ENCODE data around the gene JMJD8. TPM values are rescaled to one million over a fixed set of nuclear protein-coding genes. Genes with fewer than 3 reads are reported as not detected.
A peak's percentile ranks its signal among the peaks of the same experiment; 100 is the strongest.
"Not testable (repeated sequence)": the region's sequence is repeated elsewhere in the genome, so short reads cannot be mapped to it uniquely, and the experiment has no call there.

Gene JMJD8
- total and polyA plus RNA-seq, 8 donors: 41.7 to 72.6 (median 45.5) TPM

DNA sequence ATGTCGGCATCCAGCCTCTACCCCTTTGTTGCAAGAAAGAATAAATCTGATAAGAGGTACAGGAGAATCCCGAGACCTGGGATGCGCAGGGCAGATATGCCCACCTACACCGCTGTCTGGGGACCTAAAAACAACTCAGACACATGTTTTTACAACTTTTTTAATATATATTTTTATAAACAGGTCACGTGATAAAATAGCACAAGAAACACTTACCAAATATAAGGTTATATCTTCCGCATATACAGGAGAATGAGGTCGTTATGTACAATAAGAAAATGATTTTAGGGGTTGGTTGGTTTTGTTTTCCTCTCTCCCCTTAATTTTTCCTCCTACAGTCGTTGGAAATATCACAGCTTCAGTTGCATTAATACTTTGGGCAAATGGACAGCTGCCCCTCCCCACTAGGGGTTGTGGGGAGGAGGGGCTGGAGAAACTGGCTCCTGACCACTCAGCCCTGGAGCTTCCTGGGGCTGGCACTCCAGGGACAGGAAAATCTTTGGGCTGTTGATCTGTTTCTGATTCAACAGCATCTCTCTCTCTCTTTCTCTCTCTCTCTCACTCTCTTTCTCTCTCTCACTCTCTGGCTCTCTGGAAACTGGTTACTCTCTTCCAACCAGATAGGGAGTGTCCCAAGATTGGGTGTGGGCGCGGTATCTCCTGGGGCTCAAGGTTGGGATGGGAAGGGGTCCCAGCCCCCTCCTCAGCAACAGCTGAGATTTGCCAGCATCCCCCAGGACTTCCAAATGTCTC lies 8.4 kb upstream of the JMJD8 start:
- TF ChIP-seq CTCF (IDR thresholded peaks at IDR 0.05): no peak
- Histone ChIP-seq H3K27me3 (peaks cover 44 to 66% of the 10 kb centered on the region in 2 donors), H3K36me3 (peaks cover 0 to 4% of the 10 kb centered on the region in 2 donors), H3K9me3 (no peaks in the 10 kb centered on the region), H3K27ac (no peak overlapping the region), H3K4me1 (peaks cover 20 to 44% of the 10 kb centered on the region in 2 donors), H3K4me3 (no peak overlapping the region)
- intact Hi-C loops (cut with DNase I): no loop called here
- DNase-seq: no peak
- no peak for ATAC-seq

DNA sequence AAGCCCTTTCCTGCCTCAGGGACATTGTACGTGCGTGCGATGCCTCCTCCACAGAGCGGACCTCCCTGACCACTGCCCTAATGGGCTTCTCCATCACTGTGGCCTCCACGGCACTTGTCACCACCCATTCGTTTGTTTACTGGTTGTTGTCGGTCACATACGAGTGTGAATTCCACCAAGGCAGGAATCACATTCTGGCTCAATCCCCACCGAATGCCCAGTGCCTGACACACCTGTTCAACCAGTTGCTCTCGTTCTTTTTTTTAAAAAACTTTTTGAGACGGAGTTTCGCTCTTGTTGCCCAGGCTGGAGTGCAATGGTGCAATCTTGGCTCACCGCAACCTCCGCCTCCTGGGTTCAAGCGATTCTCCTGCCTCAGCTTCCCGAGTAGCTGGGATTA lies 7.1 kb upstream of the JMJD8 start:
- ATAC-seq; H3K27ac ChIP-seq; DNase-seq; intact Hi-C loops (cut with DNase I); H3K9me3 ChIP-seq; H3K4me3 ChIP-seq: not testable (repeated sequence)
- H3K36me3 ChIP-seq: peaks cover 0 to 17% of the 10 kb centered on the region in 2 donors
- H3K4me1 ChIP-seq: peaks cover 20 to 44% of the 10 kb centered on the region in 2 donors
- H3K27me3 ChIP-seq: peaks cover 42 to 53% of the 10 kb centered on the region in 2 donors

GRCh38 chr16:689175-689897 lies 5.2 kb upstream of the JMJD8 start:
- peak overlapping the region; percentile 69 to 90 for H3K27ac ChIP-seq
- peaks cover 0 to 29% of the 10 kb centered on the region in 2 donors for H3K36me3 ChIP-seq
- ATAC-seq (no peak), DNase-seq (peak in 1 of 4 donors; percentile 34)
- H3K27me3 ChIP-seq: peaks cover 24 to 34% of the 10 kb centered on the region in 2 donors
- TF ChIP-seq CTCF (IDR thresholded peaks at IDR 0.05): no peak
- intact Hi-C loops (cut with DNase I): no loop called here
- no peaks in the 10 kb centered on the region for H3K9me3 ChIP-seq
- peak overlapping the region; percentile 88 to 99 for H3K4me3 ChIP-seq
- peaks cover 14 to 43% of the 10 kb centered on the region in 2 donors for H3K4me1 ChIP-seq

- DNase-seq: no peak
- no peak for TF ChIP-seq CTCF (IDR thresholded peaks at IDR 0.05)
- H3K4me1 ChIP-seq: peaks cover 21 to 52% of the 10 kb centered on the region in 2 donors
Measured at GRCh38 chr16:687499-687898, 3.4 kb upstream of the JMJD8 start.

GRCh38 chr16:686459-687260 lies 2.5 kb upstream of the JMJD8 start:
- H3K9me3 ChIP-seq: no peaks in the 10 kb centered on the region
- peaks cover 0 to 47% of the 10 kb centered on the region in 2 donors for H3K36me3 ChIP-seq
- ATAC-seq (no peak), DNase-seq (no peak)
- peaks cover 24 to 60% of the 10 kb centered on the region in 2 donors for H3K4me1 ChIP-seq
- TF ChIP-seq CTCF (IDR thresholded peaks at IDR 0.05): no peak
- intact Hi-C loops (cut with DNase I): no loop called here
- H3K4me3 ChIP-seq: no peak overlapping the region
- no peak overlapping the region for H3K27ac ChIP-seq
- peaks cover 0 to 7% of the 10 kb centered on the region in 2 donors for H3K27me3 ChIP-seq

More at GRCh38 chr16:687499-687898, 3.4 kb upstream of the JMJD8 start:
- peaks cover 0 to 39% of the 10 kb centered on the region in 2 donors for H3K36me3 ChIP-seq
- ATAC-seq: no peak
- no peaks in the 10 kb centered on the region for H3K9me3 ChIP-seq
- H3K27me3 ChIP-seq: peaks cover 6 to 16% of the 10 kb centered on the region in 2 donors
- no peak overlapping the region for H3K4me3 ChIP-seq
- intact Hi-C loops (cut with DNase I): no loop called here
- no peak overlapping the region for H3K27ac ChIP-seq

All from left lung (tissue), 10 donors.